HG03469 (cell line): ENCODE measurements around the gene AMN.

ENCODE experiments used
- ATAC-seq: cut with Tn5 transposase; IDR thresholded peaks from one replicate; pipeline ENCODE4 v1.9.1; 2021; ENCODE audit warnings: mild to moderate bottlenecking, moderate library complexity, moderate number of reproducible peaks; ENCODE audit not compliant: unreplicated experiment

AMN gene

DNA sequence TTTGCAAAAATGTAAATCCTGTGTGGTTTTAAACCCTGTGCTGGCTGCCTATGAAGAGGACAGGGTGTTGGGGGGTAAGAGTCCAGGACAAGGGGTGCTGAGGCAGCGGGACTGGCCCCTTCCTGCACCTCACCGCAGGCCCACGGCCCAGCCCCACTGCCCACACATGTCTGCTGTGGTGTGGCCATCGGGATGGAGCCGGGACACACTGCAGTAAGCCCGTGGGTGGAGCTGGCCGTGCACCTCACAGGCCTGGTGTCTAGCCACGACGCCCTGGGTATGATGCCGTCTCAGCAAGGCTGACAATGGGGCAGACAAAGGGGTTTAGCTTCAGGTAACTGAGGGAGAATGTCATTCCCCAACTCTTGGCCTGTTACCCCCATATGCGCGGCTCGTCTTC, 19.6 kb downstream of the AMN start:
- no peak for ATAC-seq

DNA sequence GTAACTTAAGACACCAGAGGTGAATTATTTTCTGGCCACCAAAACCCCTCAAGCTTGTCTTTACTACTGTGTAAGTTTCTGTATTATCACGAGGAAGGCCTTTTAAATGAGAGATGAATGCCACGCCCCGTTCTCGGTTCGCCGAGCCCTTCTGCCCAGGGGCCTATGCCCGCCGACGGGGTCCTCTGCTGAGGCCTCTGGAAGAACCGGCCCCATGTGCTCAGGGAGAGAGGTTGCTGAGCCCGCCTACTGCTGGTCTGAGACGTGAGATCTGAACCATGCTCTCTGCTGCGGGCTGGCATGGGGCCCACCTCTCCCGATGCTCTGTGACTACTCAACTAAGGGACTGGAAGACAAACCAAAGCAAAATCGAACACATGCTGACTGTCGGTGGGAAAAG, 21.0 kb downstream of the AMN start:
- ATAC-seq = no peak

DNA sequence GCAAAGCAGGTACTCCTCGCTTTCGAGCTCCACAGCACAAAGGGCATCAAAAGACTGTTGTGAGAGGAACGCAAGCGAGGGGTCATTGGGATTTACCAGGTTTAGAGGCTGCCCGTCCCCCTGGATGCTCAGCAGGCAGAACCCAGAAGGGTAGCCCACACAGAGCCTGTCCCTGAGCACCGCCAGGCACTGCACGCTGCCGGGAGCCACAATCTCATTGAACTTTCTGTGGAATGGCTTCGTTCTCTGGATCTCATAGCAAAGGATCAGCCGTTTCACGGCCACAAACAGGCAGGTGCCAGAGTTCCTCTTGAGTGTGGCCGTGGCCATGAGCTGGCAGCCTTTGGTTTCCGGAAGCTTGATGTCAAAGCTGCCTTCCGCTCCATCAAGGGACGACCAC, 21.5 kb downstream of the AMN start:
- ATAC-seq = no peak

DNA sequence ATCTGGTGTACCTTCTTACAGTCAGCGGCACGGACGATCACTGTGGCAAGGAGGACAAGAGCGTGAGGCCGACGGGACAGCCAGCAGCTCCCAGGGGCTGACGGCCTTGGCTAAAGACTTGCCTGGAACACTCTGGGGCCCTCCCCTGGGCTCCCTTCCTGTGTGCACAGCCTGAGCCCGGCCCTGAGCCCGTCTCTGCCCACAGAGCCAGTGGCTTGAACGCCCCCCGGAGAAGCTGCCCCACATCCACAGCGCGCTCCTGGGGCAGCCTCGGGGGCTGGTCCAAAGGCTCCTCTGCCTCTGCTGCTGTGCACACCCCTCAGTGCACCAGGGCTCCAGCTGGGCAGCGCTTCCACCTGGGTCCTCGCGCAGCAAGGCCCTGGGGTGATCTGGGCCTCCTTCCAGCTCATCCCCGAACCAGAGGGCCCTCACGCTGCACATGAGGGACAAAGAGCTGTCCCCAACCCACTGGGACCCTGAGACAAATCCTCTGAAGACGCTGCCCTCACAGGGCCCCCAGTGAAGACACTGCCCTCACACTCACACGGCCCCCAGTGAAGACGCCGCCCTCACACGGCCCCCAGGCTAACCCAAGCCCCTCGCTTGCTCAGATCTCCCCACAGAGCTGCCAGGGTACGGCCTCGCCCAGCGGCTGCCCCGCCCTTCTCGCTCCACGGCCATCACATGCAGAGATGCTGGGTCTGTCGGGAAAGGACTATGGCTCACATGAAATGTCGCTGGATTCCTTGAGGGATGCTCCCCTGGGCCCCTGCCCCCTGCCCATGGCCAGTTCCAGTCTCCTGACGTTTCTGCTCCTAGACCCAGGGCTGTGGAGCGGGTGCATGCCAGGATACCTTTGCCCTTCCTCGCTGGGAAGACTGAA, 22.2 kb downstream of the AMN start:
- no peak for ATAC-seq

DNA sequence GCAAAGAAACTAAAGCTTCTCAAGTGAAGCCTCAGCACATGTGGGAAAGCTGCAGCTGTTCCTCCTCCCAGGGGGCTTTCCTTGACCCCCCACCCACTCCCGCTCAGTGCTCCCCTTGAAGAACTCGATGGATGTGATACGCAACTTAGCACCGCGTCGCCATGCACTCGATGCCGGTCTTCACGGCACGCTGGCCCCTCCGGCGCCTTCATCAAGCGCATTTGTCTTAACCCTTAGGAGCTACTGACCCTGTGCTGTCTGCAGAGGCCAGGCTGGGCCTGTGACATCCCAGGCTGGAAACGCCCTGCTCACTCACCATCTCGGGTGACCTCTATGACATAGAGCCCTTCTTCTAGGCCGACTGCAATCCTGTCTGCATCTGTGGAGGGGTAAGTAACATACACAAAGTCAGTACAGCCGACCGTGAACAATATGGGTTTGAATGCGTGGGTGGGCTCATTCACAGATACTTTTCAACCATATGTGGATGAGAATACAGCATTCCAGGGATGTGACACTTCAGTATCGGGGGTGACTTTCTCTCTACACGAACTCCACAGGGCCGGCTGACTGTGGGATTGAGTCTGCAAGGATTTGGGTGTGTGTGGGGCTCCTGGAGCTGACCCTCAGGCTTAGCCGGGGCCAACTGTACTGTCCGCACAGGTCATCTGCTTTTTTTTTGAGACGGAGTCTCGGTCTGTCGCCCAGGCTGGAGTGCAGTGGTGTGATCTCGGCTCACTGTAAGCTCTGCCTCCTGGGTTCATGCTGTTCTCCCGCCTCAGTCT, 23.1 kb downstream of the AMN start:
- ATAC-seq = no peak

DNA sequence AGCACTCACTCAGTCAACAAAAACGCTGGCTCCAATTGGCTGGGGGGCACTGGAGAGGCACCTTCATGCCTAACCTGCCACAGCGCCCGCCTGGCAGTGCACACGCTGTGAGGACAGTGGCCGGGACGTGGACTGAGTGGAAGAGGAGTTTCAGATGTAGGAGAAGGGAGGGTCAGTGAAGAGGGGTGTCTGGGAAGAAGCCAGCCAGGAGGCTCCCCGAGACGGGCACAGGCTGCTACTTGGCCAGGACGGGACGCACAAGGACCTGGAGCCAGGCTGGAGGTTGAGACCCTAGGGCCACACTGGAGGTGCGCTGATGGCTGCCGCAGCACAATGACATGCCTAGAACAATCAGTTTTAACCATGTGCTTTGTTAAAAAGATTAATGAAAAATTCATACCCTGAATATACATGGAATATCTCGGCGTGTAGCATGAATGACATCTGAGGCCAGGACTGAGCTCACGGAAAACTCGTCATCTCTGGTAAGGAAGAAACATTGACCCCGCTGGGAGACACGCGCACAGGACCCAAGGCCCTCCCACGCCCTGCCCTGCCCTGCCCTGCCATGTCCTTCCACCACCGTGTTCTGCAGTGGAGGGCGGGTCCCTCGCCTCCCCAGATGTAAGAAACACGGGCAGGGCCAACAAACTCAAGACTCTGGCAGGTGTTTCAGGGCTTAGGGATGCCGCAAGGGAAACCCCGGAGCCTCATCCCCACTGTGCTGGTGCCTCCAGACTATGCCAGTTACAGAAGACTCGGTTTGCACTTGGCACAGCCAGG, 25.0 kb downstream of the AMN start:
- ATAC-seq = no peak

DNA sequence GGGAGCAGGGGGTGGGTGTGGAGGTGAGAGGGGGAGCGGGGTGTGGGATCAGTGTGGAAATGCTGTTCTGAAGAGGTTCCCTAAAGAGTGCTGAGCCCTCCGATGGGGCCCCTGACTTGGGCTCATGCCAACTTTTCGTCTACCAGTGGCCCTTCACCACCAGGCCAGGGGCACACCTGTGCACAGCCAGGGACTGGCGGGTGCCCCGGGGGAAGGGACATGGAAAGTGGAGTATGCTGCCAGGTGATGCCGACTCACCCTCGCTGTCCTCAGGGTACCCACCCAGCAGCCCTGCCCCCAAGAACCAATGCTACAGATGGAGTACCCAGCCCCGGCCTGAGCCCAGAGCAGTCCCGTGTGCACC, 26.2 kb downstream of the AMN start:
- ATAC-seq = no peak

DNA sequence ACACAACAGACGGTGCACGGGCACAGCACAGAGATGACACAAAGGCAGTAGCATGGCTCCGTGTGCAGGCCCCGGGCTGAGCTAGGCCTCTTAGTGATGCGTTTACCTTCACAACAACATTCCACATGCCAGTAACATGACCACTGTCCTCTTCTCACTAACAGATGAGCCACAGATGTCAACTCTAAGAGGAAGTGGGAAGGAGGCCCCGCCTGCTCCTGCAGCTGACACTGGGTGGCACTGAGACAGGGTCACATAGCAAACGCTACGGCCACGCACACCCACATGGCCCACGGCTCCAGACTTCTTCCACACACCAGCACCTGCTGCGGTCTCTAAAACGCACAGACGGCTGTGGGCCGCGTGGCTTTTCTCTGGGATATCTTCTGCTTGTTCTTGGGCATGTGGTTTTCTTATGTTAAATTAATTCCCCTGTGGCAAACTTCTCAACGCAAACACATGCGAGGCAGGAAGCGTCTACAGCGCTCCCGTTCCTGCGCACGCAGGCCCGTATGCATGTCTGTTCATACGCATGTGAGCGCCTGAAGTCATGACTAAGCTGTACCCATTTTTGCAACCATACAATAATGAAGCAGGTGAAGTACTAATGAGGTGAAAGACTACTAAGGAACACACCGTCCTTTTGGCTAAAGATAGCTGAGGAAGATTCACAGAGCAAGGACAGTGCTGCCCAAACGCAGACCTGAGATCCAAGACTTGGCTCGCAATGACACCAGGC, 26.8 kb downstream of the AMN start:
- no peak for ATAC-seq

DNA sequence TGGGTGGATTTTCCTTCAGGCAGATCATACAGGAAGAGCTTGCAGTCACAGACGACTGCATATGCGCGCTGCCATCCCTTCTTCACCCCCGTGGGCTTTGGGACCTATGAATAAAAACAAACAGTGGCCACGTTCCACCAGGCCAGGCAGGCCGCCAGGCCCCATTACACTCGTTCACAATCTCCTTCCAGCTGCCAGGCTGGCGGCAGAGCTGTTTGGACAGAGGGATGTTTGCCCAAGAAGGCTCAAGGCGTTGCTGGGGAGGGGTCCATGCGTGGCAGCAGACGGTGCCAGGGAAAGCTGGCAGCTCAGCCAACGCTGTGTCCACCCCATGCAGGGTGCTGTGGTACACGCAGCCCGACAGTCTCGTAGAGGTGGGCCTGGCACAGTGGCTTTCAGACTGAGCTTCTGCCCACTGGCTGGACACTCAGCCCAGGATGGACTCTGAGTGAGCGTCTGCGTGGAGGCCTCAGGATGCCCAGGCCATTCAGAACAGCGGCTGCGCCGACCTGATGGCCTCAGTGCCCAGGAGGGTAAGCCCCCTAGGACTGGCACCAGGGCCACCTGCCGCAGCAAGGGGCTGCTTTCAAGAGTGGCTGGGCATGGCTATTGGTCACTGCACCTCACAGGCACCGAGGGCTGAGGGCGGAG, 27.5 kb downstream of the AMN start:
- no peak for ATAC-seq

DNA sequence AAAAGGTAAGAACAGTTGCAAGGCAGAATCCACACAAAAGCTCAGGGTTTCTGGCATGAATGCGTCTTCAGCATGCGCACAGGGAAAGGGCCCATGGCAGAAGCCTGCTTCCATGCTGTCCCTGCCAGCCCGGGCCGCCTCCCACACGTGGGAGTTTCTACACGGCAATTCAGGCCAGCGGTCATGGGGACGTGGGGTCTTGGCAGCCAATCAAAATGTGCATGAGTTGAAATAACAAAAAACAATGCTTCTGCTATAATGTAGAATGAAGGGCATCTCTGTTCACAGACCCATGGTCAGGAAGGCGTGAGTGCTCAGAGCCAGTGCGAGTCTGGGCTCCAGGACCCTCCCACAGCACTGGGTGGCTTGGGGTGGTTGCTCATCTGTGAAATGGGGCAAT, 28.6 kb downstream of the AMN start:
- ATAC-seq = no peak

DNA sequence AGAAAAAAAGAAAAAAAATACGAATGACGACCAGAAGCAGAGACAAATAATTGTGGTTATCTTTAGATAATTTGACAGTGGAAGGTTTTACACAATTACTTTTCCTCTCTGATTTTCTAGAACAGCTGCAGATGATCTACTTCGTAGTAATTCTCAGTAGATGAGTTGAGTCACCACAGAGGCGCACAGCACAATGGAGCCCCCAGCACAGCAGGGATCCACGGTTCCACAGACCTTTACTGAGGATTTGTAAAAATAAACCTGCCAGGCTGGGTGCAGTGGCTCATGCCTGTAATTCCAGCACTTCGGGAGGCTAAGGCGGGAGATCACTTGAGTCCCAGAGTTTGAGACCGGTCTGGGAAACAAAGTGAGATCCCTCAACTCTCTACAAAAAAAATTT, 29.3 kb downstream of the AMN start:
- no peak for ATAC-seq

DNA sequence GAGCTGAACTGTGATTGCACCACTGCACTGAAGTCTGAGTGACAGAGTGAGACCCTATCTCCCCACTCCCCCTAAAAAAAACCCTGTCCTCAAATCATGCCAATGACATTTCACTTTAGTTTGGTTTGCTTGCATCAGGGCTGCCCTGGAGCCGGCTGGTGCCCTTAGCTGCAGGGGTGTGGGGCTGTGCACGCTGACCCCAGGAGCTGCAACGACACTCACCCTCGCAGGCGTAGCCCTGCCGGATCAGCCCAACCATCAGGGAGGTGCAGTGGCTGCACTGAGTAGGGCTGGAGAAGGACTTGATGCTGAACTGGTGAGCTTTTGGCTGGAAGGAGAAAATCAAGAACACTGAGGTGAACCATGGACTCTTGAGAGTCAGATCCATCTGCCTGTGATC, 29.8 kb downstream of the AMN start:
- no peak for ATAC-seq

DNA sequence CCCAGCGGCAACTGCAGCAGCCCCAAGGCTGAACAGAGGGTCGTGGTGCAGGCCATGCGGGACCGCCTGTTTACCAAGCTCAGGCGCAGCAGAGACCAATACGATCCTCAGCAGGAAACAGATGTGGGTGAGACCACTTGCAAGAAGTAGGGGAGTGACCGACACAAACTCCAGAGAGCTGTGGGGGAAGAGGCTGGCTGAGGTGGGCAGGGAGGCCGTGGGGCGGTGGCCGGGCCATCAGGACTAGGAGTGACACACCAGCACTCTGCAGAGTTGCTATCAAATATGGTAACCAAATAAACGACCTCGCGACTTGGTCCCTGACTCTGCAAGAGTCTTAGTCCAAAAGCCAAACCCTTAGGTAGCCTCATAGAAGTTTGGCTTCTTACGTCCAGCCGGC, 30.6 kb downstream of the AMN start:
- no peak for ATAC-seq

DNA sequence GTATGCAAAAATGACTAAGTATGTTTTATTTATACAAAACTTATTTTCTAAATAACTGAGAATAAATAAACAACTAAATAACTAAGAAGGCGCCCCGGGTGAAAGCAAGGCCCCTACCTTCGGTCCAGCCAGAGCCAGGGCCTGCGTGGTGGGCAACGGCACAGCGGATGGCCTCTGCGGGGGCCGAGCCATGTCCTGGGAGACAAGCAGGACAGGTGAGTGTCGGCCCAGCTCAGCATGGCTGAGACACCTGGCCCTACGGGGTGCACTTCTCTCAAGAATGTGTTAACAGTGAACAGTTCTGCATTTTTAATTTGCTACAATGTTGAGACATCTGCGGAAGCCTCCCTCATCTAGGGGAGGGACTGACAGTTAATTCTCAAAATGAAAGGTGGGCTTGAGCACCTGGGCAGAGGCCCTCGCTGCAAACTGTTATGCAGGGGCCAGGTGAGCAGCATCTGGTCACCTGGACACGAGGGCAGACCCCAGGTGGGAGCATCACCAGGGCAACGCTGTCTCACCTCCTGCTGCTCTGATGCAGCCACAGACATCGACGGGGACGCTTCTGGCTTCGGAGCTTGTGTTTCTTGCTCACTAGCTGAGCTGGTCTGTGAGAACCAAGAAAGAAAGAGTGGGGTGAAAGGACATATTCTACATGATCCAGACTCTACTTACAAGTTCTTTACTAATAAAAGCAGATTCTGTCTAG, 31.8 kb downstream of the AMN start:
- no peak for ATAC-seq

DNA sequence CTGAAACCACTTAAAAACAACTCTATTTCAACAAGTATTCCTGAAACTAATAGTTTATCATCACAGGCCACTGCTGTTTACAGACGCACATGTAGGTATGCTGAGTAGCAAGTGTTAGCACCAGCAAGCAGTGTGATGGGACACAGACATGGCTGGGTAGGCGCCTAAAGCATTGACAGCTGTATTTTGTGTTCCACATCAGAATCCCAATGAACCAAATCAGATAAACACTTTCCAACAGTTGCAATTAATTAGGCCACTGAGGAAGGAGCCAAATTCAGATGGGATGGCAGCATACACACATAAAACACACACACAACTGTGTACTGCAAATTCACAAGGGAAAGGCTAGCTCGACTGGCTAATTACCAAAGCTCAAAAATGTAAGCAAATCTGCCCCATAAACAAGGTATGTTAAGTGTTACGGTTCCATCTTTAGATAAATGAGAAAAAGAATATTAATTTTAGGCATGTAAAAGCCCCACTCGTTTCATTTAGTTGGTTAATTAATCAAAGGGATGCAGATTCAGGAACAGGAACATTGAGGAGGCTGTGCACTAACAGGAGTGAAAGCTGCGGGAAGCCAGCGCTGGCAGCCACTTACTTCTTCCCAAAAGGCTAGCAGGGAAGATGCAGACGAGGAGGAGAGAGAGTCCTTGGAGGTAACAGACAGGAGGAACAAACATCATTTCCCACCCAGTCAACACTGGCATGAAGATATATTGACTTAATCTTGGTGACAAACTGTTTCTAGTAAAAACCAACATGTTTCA, 33.4 kb downstream of the AMN start:
- no peak for ATAC-seq

DNA sequence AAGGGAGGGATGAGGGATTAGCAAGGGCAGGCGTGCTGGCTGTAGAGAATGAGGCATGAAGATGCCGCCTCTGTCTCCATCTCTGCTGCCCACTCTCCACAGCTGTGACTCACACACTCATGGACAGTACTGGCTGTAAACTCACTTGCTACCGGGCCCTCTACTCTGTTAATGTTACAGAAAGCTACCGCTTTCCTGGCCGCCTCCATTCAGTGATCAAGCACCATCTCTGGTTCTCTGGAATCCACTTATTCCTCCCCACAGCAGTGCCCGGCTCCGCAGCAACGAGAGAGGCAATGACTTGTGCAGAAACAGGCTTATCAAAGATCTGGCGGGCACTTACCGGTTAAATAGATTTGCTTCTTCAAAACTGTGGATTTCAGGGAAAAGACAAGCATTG, 34.8 kb downstream of the AMN start:
- no peak for ATAC-seq

DNA sequence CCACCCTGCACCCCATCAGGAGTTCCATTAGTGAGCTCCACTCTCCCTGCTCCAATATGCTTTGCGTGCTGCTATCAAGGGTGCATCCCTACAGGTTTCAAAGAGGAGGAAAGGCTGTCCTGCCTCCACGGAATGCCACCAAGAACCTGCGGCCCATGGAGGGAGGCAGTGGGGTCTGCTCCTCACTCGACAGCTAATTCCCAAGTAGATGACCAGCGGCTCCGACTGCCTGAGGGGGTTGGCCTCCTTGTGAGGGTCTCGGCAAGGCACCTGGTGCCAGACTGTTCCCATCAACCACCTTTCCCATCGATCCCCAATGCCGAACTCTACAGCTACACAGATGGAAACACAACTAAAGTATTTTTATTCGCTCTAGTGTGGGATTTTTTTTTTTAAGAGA, 36.0 kb downstream of the AMN start:
- no peak for ATAC-seq

DNA sequence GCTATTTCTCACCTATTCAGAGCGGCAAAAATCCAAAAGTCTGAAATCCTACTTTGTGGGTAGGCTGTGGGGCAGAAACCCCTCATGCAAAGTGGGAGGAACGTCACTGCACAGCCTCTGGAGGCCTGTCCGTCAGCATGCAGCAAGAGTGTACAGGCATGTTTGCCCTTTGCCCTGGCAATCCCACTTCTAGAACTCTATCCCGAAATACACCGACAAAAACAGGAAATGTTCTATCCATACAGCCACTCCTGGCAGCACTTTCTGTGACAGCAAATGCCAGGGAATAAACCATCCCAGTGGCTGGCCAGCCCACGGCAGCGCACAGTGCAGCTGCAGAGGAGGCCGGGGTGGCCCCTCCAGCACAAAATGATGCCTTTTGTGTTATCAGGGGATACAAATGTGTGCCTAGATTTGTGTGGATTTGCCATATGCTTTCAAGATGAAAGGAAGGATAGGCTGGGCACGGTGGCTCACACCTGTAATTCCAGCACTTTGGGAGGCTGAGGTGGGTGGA, 39.7 kb downstream of the AMN start:
- no peak for ATAC-seq
